GM12891 (cell line): ENCODE measurements around the gene ANKRD40CL.

ENCODE experiments used
- POLR2AphosphoS5 ChIP-seq: IDR thresholded peaks from 2 replicates; pipeline ENCODE4 v1.6.1; 2011; ENCODE audit warnings: low read depth, low read length, control low read depth
- TAF1 ChIP-seq: IDR thresholded peaks from 2 replicates; pipeline ENCODE4 v1.6.1; 2011; ENCODE audit warnings: low read depth, low read length, control low read depth

DNA sequence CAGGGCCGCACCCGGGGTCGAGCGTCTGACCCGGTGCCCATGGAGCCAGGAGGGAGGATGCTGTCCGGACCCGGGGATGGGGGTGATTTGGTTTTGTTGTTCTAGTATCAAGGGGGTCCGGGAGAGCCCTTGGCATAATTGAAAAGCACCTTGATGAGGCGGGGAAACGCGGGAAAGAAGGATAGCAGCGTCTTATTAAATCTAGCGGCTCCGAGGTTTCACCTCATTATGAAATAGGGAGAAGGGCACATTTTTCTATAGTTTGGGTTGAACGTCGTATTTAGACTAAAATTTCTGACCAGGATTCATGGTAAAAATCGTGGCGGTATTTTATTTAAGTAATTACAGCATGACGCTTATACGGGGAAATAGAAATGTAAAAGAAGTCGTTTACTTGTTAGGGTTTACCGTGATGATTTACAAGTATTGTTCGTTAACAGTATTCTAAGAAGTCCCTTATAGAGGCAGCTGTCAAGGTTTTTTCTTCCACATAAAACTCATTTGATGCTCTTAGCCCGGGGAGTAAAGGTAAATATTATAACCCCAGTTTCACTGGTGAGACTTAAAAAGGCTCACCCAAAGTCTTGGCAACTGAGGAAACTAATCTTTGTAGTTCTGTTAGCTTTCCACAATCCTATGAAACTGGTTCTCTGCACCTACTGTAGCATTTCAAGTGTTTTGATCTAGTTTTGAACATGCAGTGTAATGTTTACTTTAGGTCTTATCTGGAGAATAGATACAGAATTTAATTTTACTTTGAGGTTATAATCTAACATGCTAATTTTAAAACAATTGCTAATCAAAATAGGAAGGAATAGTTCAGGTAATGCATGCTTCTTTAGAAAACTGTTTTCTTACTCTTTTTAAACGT, 47.2 kb downstream of the ANKRD40CL start:
- TF ChIP-seq TAF1 (no peak), POLR2AphosphoS5 (no peak)
